HL-60 (cell line): ENCODE results near the gene SNTG2.

Experiments used
- DNase-seq, 2 experiments: peaks; one replicate each; pipeline ENCODE4 v3.0.0-alpha.2; 2010 to 2020; ENCODE audit warnings: low read depth in 1 of 2, low spot score in 1 of 2
- H3K27ac ChIP-seq: fragments of 250-450 bp; sonication (Bioruptor Pico); replicated peaks from 2 replicates; pipeline ENCODE4 v1.5.1; 2020; ENCODE audit warnings: mild to moderate bottlenecking, moderate library complexity
- H3K27me3 ChIP-seq: fragments of 250-450 bp; sonication (Bioruptor Pico); 2 replicates; pipeline ENCODE4 v1.5.1; 2021; ENCODE audit warnings: mild to moderate bottlenecking, moderate library complexity; ENCODE audit not compliant: insufficient read depth, poor library complexity, severe bottlenecking
- H3K4me3 ChIP-seq: replicated peaks from 2 replicates; pipeline ENCODE4 v1.5.1; 2011; ENCODE audit warnings: mild to moderate bottlenecking, control low read depth, low read length; ENCODE audit not compliant: insufficient read depth
- CTCF ChIP-seq: IDR thresholded peaks from one replicate; pipeline ENCODE4 v1.5.1; 2011; ENCODE audit warnings: low read length, control low read depth, inconsistent platforms; ENCODE audit not compliant: insufficient read depth
- GABPA ChIP-seq: IDR thresholded peaks from 2 replicates; pipeline ENCODE4 v1.6.1; 2012; ENCODE audit warnings: low read depth
- POLR2AphosphoS5 ChIP-seq: IDR thresholded peaks from 2 replicates; pipeline ENCODE4 v1.6.1; 2012; ENCODE audit warnings: low read depth
- SPI1 ChIP-seq: IDR thresholded peaks from 2 replicates; pipeline ENCODE4 v1.6.1; 2012; ENCODE audit warnings: low read depth, mild to moderate bottlenecking, borderline replicate concordance
- TF ChIP-seq, protein P1 (sequence below): IDR thresholded peaks from 2 replicates; pipeline ENCODE4 v1.6.1; 2012; ENCODE audit warnings: low read depth; ENCODE audit not compliant: insufficient replicate concordance

The SNTG2 gene

GRCh38 chr2:1249897-1250687 is 299.4 kb downstream of the SNTG2 start:
- no peaks in the 10 kb centered on the region for H3K27me3 ChIP-seq
- no peak overlapping the region for H3K27ac ChIP-seq
- TF ChIP-seq GABPA (no peak), SPI1 (no peak), POLR2AphosphoS5 (no peak), CTCF (no peak)
- no peak for DNase-seq
- H3K4me3 ChIP-seq = no peak overlapping the region

- Histone ChIP-seq H3K27me3 (no peaks in the 10 kb centered on the region), H3K27ac (no peak overlapping the region), H3K4me3 (no peak overlapping the region)
- TF ChIP-seq SPI1 (no peak), POLR2AphosphoS5 (no peak), GABPA (no peak), CTCF (no peak)
- TF ChIP-seq, protein P1, sequence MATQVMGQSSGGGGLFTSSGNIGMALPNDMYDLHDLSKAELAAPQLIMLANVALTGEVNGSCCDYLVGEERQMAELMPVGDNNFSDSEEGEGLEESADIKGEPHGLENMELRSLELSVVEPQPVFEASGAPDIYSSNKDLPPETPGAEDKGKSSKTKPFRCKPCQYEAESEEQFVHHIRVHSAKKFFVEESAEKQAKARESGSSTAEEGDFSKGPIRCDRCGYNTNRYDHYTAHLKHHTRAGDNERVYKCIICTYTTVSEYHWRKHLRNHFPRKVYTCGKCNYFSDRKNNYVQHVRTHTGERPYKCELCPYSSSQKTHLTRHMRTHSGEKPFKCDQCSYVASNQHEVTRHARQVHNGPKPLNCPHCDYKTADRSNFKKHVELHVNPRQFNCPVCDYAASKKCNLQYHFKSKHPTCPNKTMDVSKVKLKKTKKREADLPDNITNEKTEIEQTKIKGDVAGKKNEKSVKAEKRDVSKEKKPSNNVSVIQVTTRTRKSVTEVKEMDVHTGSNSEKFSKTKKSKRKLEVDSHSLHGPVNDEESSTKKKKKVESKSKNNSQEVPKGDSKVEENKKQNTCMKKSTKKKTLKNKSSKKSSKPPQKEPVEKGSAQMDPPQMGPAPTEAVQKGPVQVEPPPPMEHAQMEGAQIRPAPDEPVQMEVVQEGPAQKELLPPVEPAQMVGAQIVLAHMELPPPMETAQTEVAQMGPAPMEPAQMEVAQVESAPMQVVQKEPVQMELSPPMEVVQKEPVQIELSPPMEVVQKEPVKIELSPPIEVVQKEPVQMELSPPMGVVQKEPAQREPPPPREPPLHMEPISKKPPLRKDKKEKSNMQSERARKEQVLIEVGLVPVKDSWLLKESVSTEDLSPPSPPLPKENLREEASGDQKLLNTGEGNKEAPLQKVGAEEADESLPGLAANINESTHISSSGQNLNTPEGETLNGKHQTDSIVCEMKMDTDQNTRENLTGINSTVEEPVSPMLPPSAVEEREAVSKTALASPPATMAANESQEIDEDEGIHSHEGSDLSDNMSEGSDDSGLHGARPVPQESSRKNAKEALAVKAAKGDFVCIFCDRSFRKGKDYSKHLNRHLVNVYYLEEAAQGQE = no peak
- no peak for DNase-seq
These were observed 300.9 kb downstream of the SNTG2 start for GRCh38 chr2:1251520-1251919.

DNA sequence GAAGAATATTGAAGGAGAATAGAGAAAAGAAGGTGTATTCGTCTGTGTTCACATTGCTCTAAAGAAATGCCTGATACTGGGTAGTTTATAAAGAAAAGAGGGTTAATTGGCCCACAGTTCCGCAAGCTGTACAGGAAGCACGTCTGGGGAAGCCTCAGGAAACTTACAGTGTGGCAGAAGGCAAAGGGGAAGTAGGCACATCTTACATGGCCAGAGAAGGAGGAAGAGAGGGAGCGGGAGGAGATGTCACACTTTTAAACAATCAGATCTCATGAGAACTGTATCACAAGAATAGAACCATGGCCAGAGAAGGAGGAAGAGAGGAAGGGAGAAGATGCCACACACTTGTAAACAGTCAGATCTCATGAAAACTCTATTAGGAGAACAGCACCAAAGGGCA is 303.0 kb downstream of the SNTG2 start:
- Histone ChIP-seq H3K27me3 (no peaks in the 10 kb centered on the region), H3K4me3 (no peak overlapping the region), H3K27ac (no peak overlapping the region)
- DNase-seq = peak in 1 of 2 experiments; percentile 17
- TF ChIP-seq POLR2AphosphoS5 = no peak
- no peak for TF ChIP-seq CTCF
- TF ChIP-seq, protein P1 = no peak
- TF ChIP-seq SPI1 = no peak; the same call in 1 of the 2 replicates
- no peak for TF ChIP-seq GABPA
